ENCODE results near the gene VSNL1.

Gene VSNL1

GRCh38 chr2:17617516-17617915 is 77.0 kb downstream of the VSNL1 start:
- Mint-ChIP-seq H3K9me3 (peaks cover 2% of the 10 kb centered on the region), H3K36me3 (ENCODE audit: low read depth) (no peaks in the 10 kb centered on the region), H3K27ac (no peak overlapping the region), H3K4me1 (peaks cover 4% of the 10 kb centered on the region), H3K4me3 (no peak overlapping the region), H3K27me3 (ENCODE audit: low read depth) (peaks cover 6% of the 10 kb centered on the region)
- TF ChIP-seq, protein P1, sequence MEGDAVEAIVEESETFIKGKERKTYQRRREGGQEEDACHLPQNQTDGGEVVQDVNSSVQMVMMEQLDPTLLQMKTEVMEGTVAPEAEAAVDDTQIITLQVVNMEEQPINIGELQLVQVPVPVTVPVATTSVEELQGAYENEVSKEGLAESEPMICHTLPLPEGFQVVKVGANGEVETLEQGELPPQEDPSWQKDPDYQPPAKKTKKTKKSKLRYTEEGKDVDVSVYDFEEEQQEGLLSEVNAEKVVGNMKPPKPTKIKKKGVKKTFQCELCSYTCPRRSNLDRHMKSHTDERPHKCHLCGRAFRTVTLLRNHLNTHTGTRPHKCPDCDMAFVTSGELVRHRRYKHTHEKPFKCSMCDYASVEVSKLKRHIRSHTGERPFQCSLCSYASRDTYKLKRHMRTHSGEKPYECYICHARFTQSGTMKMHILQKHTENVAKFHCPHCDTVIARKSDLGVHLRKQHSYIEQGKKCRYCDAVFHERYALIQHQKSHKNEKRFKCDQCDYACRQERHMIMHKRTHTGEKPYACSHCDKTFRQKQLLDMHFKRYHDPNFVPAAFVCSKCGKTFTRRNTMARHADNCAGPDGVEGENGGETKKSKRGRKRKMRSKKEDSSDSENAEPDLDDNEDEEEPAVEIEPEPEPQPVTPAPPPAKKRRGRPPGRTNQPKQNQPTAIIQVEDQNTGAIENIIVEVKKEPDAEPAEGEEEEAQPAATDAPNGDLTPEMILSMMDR (IDR thresholded peaks at IDR 0.05; ENCODE audit: unreplicated experiment in 3 of 3) = no peak

DNA sequence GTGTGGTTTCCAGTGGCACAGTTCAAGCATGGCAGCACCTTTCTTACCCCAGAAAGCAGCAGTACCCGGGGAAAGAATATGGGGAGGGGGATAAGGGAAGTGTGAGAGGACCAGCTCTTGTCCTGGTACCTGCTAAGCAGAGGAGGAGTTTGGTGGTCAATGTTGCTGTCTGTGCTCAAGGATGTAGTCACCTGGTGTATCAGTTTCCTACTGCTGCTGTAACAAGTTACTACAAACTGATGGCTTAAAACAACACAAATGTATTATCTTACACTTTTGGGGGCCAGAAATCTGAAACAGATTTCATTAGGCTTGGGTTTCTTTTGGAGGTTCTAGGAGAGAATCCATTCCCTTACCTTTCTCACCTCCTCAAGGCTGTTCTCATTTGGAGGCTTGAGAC is 77.5 kb downstream of the VSNL1 start:
- Mint-ChIP-seq H3K4me3 (no peak overlapping the region), H3K4me1 (peaks cover 4% of the 10 kb centered on the region), H3K36me3 (ENCODE audit: low read depth) (no peaks in the 10 kb centered on the region), H3K27ac (no peak overlapping the region), H3K27me3 (ENCODE audit: low read depth) (peaks cover 6% of the 10 kb centered on the region), H3K9me3 (peaks cover 2% of the 10 kb centered on the region)
- TF ChIP-seq, protein P1 (IDR thresholded peaks at IDR 0.05; ENCODE audit: unreplicated experiment in 3 of 3) = no peak

DNA sequence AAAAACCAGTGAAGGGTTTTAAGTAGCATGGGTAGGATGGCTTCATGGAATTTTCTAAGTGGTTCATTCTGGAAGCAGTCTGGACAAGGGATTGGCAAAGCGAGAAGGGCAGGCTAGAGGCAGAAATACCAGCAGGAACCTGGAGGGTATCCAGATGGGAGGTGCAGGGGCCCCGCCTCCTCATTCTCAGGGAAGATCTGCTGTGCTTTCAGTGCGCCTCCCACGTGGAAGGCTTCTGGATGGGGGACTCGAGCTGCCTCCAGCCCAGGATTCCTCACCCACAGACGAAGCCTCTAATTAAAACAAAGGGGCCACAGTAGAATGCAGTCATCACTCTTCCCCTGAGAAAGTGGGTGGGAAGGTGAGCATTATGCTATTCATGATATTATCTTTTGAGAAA is 79.8 kb downstream of the VSNL1 start:
- Mint-ChIP-seq H3K4me1 (peaks cover 4% of the 10 kb centered on the region), H3K27ac (no peak overlapping the region), H3K36me3 (ENCODE audit: low read depth) (no peaks in the 10 kb centered on the region), H3K9me3 (peaks cover 8% of the 10 kb centered on the region), H3K27me3 (ENCODE audit: low read depth) (peaks cover 6% of the 10 kb centered on the region), H3K4me3 (no peak overlapping the region)
- TF ChIP-seq, protein P1 (IDR thresholded peaks at IDR 0.05; ENCODE audit: unreplicated experiment in 3 of 3) = no peak

DNA sequence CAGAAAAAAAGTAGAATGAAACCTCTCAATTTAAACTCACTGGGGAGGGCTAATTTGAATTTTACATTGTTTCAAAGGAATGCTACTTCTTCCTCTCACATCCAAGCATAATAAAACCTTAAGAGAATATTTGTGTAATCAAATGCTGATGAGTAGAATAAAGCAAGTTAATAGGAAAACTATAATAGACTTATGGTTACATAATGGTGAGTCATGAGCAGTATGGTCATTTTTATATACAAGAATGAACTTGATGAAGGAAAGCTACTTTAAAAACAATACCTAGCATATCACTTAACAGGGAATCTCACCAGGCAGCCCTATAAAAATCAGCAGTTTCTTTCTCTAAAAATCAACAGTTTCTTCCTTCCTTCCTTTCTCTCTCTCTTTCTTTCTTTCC is 80.3 kb downstream of the VSNL1 start:
- H3K36me3 Mint-ChIP-seq (ENCODE audit: low read depth) = no peaks in the 10 kb centered on the region
- H3K27me3 Mint-ChIP-seq (ENCODE audit: low read depth) = peaks cover 6% of the 10 kb centered on the region
- no peak overlapping the region for H3K4me3 Mint-ChIP-seq
- TF ChIP-seq, protein P1 (IDR thresholded peaks at IDR 0.05; ENCODE audit: unreplicated experiment in 3 of 3) = no peak
- peaks cover 4% of the 10 kb centered on the region for H3K4me1 Mint-ChIP-seq
- H3K9me3 Mint-ChIP-seq = peaks cover 8% of the 10 kb centered on the region
- H3K27ac Mint-ChIP-seq = no peak overlapping the region

- no peaks in the 10 kb centered on the region for H3K36me3 Mint-ChIP-seq (ENCODE audit: low read depth)
- H3K4me1 Mint-ChIP-seq = peaks cover 4% of the 10 kb centered on the region
- no peak overlapping the region for H3K27ac Mint-ChIP-seq
- no peak overlapping the region for H3K4me3 Mint-ChIP-seq
- H3K27me3 Mint-ChIP-seq (ENCODE audit: low read depth) = peaks cover 6% of the 10 kb centered on the region
- TF ChIP-seq, protein P1 (IDR thresholded peaks at IDR 0.05; ENCODE audit: unreplicated experiment in 3 of 3) = no peak
- H3K9me3 Mint-ChIP-seq = peaks cover 8% of the 10 kb centered on the region
Measured at GRCh38 chr2:17621781-17622180, 81.3 kb downstream of the VSNL1 start.

DNA sequence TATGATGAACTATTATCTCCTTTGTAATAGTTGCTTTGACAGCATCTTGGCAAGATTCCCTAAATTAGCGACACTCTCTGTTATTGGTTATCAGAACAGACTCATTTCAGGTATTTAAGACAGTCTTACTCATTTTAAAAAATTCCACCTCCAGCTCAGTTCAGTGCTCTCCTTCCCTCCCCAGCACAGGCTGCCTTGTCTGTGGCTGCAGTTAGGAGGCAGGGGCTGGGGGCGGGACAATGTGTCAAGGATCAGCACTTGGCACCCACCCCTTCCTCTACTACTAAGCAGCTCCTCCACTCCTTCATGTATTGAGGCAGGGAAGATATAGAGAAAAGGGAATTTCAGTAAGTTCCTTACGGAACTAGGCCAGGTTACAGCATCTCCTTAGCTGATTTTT is 85.0 kb downstream of the VSNL1 start:
- Mint-ChIP-seq H3K36me3 (ENCODE audit: low read depth) (no peaks in the 10 kb centered on the region), H3K4me1 (peaks cover 4% of the 10 kb centered on the region), H3K9me3 (peaks cover 9% of the 10 kb centered on the region), H3K4me3 (no peak overlapping the region), H3K27me3 (ENCODE audit: low read depth) (peaks cover 4% of the 10 kb centered on the region), H3K27ac (no peak overlapping the region)
- TF ChIP-seq, protein P1 (IDR thresholded peaks at IDR 0.05; ENCODE audit: unreplicated experiment in 3 of 3) = no peak

Data from nephron (organoid).